Body of pancreas (tissue), 4 donors: ENCODE measurements around the gene GNGT2. TPM values are rescaled to one million over a fixed set of nuclear protein-coding genes. Genes with fewer than 3 reads are reported as not detected.

Experiments
- ATAC-seq: fragments of 150-250 bp; one replicate; pipeline ENCODE4 v1.9.1; 2016
- DNase-seq, 4 donors: peaks; one replicate each; pipeline ENCODE4 v3.0.0-alpha.2; 2019
- H3K27ac ChIP-seq, 4 donors: fragments of 200-600 bp; sonication (generic); 1 replicate in 3 of 4; 2 replicates in 1 of 4; pipeline versions ENCODE4 v1.5.1 to v1.6.1; 2016 to 2019; ENCODE audit warnings: mild to moderate bottlenecking in 1 of 4, mixed read lengths in 1 of 4, moderate library complexity in 1 of 4
- H3K27me3 ChIP-seq, 2 donors: fragments of 200-600 bp; sonication (generic); one replicate each; pipeline ENCODE4 v1.6.0; 2016; ENCODE audit warnings: mild to moderate bottlenecking in 1 of 2
- H3K36me3 ChIP-seq, 2 donors: fragments of 200-600 bp; sonication (generic); replicated peaks in 1 of 2; 2 replicates each; pipeline ENCODE4 v1.5.1; 2016; ENCODE audit warnings: low read depth in 2 of 2; ENCODE audit not compliant: insufficient read depth in 1 of 2
- H3K4me1 ChIP-seq: fragments of 200-600 bp; sonication (generic); one replicate; pipeline ENCODE4 v1.6.0; 2016
- H3K4me3 ChIP-seq, 2 donors: fragments of 200-600 bp; sonication (generic); 1 replicate in 1 of 2; 2 replicates in 1 of 2; pipeline ENCODE4 v1.5.1; 2016 to 2019
- H3K9me3 ChIP-seq, 3 donors: fragments of 200-600 bp; sonication (generic); 1 replicate in 2 of 3; 2 replicates in 1 of 3; pipeline ENCODE4 v1.5.1; 2016
- CTCF ChIP-seq, 7 experiments: fragments of 450-650 bp in 4 of 7; fragments of 200-600 bp in 3 of 7; sonication (generic) in 3 of 7; IDR thresholded peaks; one replicate each; pipeline ENCODE4 v1.5.1; 2016 to 2019; ENCODE audit warnings: antibody characterized with exemption in 7 of 7
- POLR2A ChIP-seq, 3 donors: fragments of 450-650 bp; IDR thresholded peaks; one replicate each; pipeline ENCODE4 v1.6.1; 2016; ENCODE audit warnings: antibody characterized with exemption in 3 of 3, mild to moderate bottlenecking in 2 of 3
- WGBS, 2 donors: methylation state at CpG; one replicate each; pipeline ENCODE4 v1.1.5; 2017; 5-methylcytosine and 5-hydroxymethylcytosine counted together
- intact Hi-C: fragments of 100-400 bp; cut with DNase I; formaldehyde crosslinking; loops from one replicate; pipeline ENCODE4 v1.15.1; 2023
- total RNA-seq, 2 donors: library from RNA; depleted of rRNA; stranded (reverse); fragments of >200 nt; gene quantifications; one replicate each; pipeline ENCODE4 v1.1.0, GENCODE V29; 2016

Gene GNGT2
- 10 to 100 TPM in 1 of 2 donors, not detected in 1; 16.8 TPM for total RNA-seq

GRCh38 chr17:49210158-49211029 is at the start of gene GNGT2, which contains the start of gene ABI3:
TSS of gene GNGT2 (minus strand) at chr17:49210574. CDS start at chr17:49207422, 3,152 bp downstream.
TSS of gene ABI3 (plus strand) at chr17:49210707. CDS start at chr17:49210725, 18 bp downstream.
- H3K27ac ChIP-seq = peak within 1 kb of the TSS in 3 of 4 donors; percentile 20 to 52 (median 34)
- ATAC-seq (peak; percentile 39), DNase-seq (peak in 2 of 4 donors; percentile 22 to 52)
- H3K9me3 ChIP-seq = no peaks in the 10 kb centered on the region
- H3K4me1 ChIP-seq = peaks cover 16% of the 10 kb centered on the region
- H3K36me3 ChIP-seq = no peaks in the 10 kb centered on the region
- no peaks in the 10 kb centered on the region for H3K27me3 ChIP-seq
- intact Hi-C loops = no loop called here
- WGBS, 2 donors = 32 to 46% methylated on average over 17 to 22 of the region's 22 CpGs
- no peak within 1 kb of the TSS for H3K4me3 ChIP-seq
- TF ChIP-seq POLR2A (IDR thresholded peaks at IDR 0.05) = peak in 2 of 3 donors; percentile 39 to 62
- no peak for TF ChIP-seq CTCF (IDR thresholded peaks at IDR 0.05)

- Histone ChIP-seq H3K9me3 (no peaks in the 10 kb centered on the region), H3K4me1 (peaks cover 12% of the 10 kb centered on the region), H3K27ac (peak overlapping the region in 2 of 4 donors; percentile 45 to 53), H3K27me3 (no peaks in the 10 kb centered on the region), H3K36me3 (no peaks in the 10 kb centered on the region), H3K4me3 (no peak overlapping the region)
- intact Hi-C loops = no loop called here
- peak in 1 of 4 donors; percentile 12 for DNase-seq
- peak; percentile 12 for ATAC-seq
- WGBS, 2 donors = 37 to 39% methylated on average over 10 of the region's 10 CpGs
- TF ChIP-seq CTCF (IDR thresholded peaks at IDR 0.05) (no peak), POLR2A (IDR thresholded peaks at IDR 0.05) (no peak)
Observed at GRCh38 chr17:49259663-49260010, 49.3 kb upstream of the GNGT2 start.

GRCh38 chr17:49258394-49258793 is 48.0 kb upstream of the GNGT2 start:
- WGBS, 2 donors = 83 to 84% methylated on average over 3 of the region's 3 CpGs
- no peak overlapping the region for H3K27ac ChIP-seq
- H3K27me3 ChIP-seq = no peaks in the 10 kb centered on the region

GRCh38 chr17:49255125-49255524 is 44.8 kb upstream of the GNGT2 start:
- ATAC-seq (no peak), DNase-seq (no peak)
- no peak overlapping the region for H3K27ac ChIP-seq
- H3K4me1 ChIP-seq = peaks cover 4% of the 10 kb centered on the region
- intact Hi-C loops = no loop called here
- no peaks in the 10 kb centered on the region for H3K36me3 ChIP-seq
- WGBS, 2 donors = 67 to 87% methylated on average over 5 of the region's 5 CpGs
- H3K9me3 ChIP-seq = no peaks in the 10 kb centered on the region
- H3K27me3 ChIP-seq = no peaks in the 10 kb centered on the region
- H3K4me3 ChIP-seq = no peak overlapping the region
- TF ChIP-seq CTCF (IDR thresholded peaks at IDR 0.05) (no peak), POLR2A (IDR thresholded peaks at IDR 0.05) (no peak)

More at GRCh38 chr17:49258394-49258793, 48.0 kb upstream of the GNGT2 start:
- peaks cover 12% of the 10 kb centered on the region for H3K4me1 ChIP-seq
- ATAC-seq = no peak
- H3K9me3 ChIP-seq = no peaks in the 10 kb centered on the region
- intact Hi-C loops = no loop called here
- H3K4me3 ChIP-seq = no peak overlapping the region
- DNase-seq = no peak
- TF ChIP-seq POLR2A (IDR thresholded peaks at IDR 0.05) = no peak
- TF ChIP-seq CTCF (IDR thresholded peaks at IDR 0.05) = no peak
- no peaks in the 10 kb centered on the region for H3K36me3 ChIP-seq
